ENCODE data around the gene RNF181.

DNA sequence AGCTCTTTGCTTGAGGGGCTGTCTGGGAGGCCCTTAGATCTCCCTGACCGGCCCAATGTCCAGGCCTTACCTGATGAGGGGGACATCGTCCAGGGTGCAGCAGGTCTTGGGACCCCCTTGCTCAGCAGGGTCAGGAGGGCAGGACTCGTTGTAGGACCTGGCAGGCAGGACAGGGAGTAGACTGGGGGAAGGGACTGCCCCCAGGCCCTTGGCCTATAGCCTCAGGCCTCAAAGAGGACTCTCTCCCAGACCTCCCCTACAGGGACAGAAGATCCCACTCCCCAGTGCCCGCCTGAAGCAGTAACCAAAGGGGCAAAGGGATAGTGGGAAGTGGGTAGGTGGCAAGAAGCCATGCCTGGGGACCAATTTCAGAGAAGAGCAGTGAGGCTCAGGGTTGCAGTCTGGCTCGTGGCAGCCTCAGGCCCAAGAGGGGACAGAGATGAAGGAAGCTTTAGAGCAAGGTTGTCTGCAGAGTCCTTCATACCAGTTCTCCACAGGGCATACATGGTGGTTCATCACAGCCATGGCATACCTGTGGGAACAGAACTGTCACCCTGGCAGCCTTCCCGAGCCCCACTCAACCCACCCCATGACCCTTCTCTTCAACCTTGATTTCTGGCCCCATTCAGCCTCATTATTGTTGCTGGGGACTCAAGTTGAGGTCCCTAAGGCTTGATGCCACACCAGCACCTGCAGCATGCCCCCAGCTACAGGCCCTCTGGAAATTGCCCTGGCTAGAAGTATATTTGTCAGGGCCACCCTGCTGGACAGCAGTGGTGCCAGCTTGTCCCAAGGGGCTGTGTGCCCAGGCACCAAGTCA is 5.6 kb downstream of the RNF181 start:
- no peak for TF ChIP-seq NBN (conservative IDR thresholded peaks at IDR 0.05)
- no peak for TF ChIP-seq BCLAF1 (IDR thresholded peaks at IDR 0.05)
- no peak for TF ChIP-seq ZNF670 (CRISPR knock-in tag; IDR thresholded peaks at IDR 0.05; ENCODE audit: borderline replicate concordance)
